CD4-positive, alpha-beta memory T cell (primary cell): ENCODE results near the gene EEF1G. TPM values are rescaled to one million over a fixed set of nuclear protein-coding genes. Genes with fewer than 3 reads are reported as not detected.

Experiments used
- CTCF ChIA-PET: fragments of 350-600 bp; sonication (Branson Sonifier 250); formaldehyde crosslinking; loops from one replicate; lab custom pipeline; 2021; ENCODE audit warnings: inconsistent platforms; ENCODE audit not compliant: partially characterized antibody; lab: Charles Lee
- POLR2A ChIA-PET: fragments of 350-600 bp; sonication (Branson Sonifier 250); formaldehyde crosslinking; loops from one replicate; lab custom pipeline; 2021; ENCODE audit not compliant: partially characterized antibody; lab: Charles Lee
- DNase-seq, 5 donors: peaks; one replicate each; pipeline versions ENCODE4 v3.0.0 to v3.0.0-alpha.2; 2020 to 2022; ENCODE audit warnings: mixed read lengths in 1 of 5
- H3K27ac ChIP-seq: one replicate; pipeline ENCODE4 v1.7.0; 2013; ENCODE audit warnings: low read depth, low read length
- H3K27me3 ChIP-seq: 2 replicates; pipeline ENCODE4 v1.7.0; 2013; ENCODE audit warnings: mild to moderate bottlenecking, low read length, moderate library complexity; ENCODE audit not compliant: insufficient read depth
- H3K36me3 ChIP-seq: 2 replicates; pipeline ENCODE4 v1.7.0; 2013; ENCODE audit warnings: mild to moderate bottlenecking, low read length, moderate library complexity; ENCODE audit not compliant: insufficient read depth
- H3K4me1 ChIP-seq: 2 replicates; pipeline ENCODE4 v1.7.0; 2013; ENCODE audit warnings: mild to moderate bottlenecking, low read length, moderate library complexity; ENCODE audit not compliant: insufficient read depth
- H3K4me3 ChIP-seq, 2 donors: one replicate each; pipeline ENCODE4 v1.7.0; 2013; ENCODE audit warnings: low read length in 2 of 2, mild to moderate bottlenecking in 1 of 2
- H3K9me3 ChIP-seq, 2 donors: one replicate each; pipeline ENCODE4 v1.7.0; 2013; ENCODE audit warnings: low read length in 2 of 2, control low read depth in 1 of 2; ENCODE audit not compliant: control insufficient read depth in 1 of 2
- H3K27ac Mint-ChIP-seq, 7 donors: one replicate each; pipeline ENCODE4 v1.8.0; 2020 to 2021; ENCODE audit warnings: mixed read lengths in 7 of 7, mild to moderate bottlenecking in 6 of 7, inconsistent platforms in 3 of 7, moderate library complexity in 3 of 7
- H3K27me3 Mint-ChIP-seq, 2 donors: one replicate each; pipeline ENCODE4 v1.8.0; 2020 to 2021; ENCODE audit warnings: mixed read lengths in 2 of 2
- H3K36me3 Mint-ChIP-seq, 2 donors: one replicate each; pipeline ENCODE4 v1.8.0; 2020 to 2021; ENCODE audit warnings: mixed read lengths in 2 of 2, inconsistent platforms in 1 of 2, mild to moderate bottlenecking in 1 of 2
- H3K4me1 Mint-ChIP-seq, 4 donors: one replicate each; pipeline ENCODE4 v1.8.0; 2020 to 2021; ENCODE audit warnings: mixed read lengths in 4 of 4, mild to moderate bottlenecking in 1 of 4
- H3K4me3 Mint-ChIP-seq, 8 donors: one replicate each; pipeline ENCODE4 v1.8.0; 2020 to 2021; ENCODE audit warnings: mixed read lengths in 8 of 8, mild to moderate bottlenecking in 7 of 8, moderate library complexity in 6 of 8, inconsistent platforms in 3 of 8
- H3K9me3 Mint-ChIP-seq, 8 donors: one replicate each; pipeline ENCODE4 v1.8.0; 2020 to 2021; ENCODE audit warnings: mixed read lengths in 8 of 8, mild to moderate bottlenecking in 5 of 8, inconsistent platforms in 3 of 8, moderate library complexity in 1 of 8
- intact Hi-C: fragments of 100-400 bp; cut with micrococcal nuclease; formaldehyde crosslinking; loops from one replicate; pipeline ENCODE4 v1.15.1; 2023
- polyA plus RNA-seq, 2 donors: library from polyadenylated mRNA; unstranded; fragments of 300-500 nt; fragmentation: Illumina TruSeq; gene quantifications; one replicate each; pipeline ENCODE4 v1.2.3, GENCODE V29; 2021
- total RNA-seq, 2 experiments: library from RNA; stranded (reverse); gene quantifications; one replicate each; pipeline ENCODE4 v1.2.3, GENCODE V29; 2021

EEF1G gene
- total and polyA plus RNA-seq, 4 experiments from 2014 or later = 1,453 to 1,910 (median 1,835) TPM

- Mint-ChIP-seq H3K4me3 (peak overlapping the region; percentile 89 to 100 (median 96)), H3K27ac (peak overlapping the region; percentile 94 to 98 (median 96)), H3K4me1 (peaks cover 19 to 58% (median 41%) of the 10 kb centered on the region in 4 donors), H3K36me3 (peaks cover 10 to 40% of the 10 kb centered on the region in 2 donors), H3K9me3 (no peaks in the 10 kb centered on the region), H3K27me3 (no peaks in the 10 kb centered on the region)
- Histone ChIP-seq H3K9me3 (no peaks in the 10 kb centered on the region), H3K27ac (peak overlapping the region; percentile 90), H3K4me3 (peak overlapping the region; percentile 73 to 93), H3K4me1 (peaks cover 59% of the 10 kb centered on the region), H3K36me3 (peaks cover 37% of the 10 kb centered on the region), H3K27me3 (no peaks in the 10 kb centered on the region)
- DNase-seq = no peak
- ChIA-PET POLR2A (interaction anchor here (0.9 to 10.8 kb wide), 17 partner anchors 10 to 245 kb away, joined by 3 to 142 read pairs (median 13); partner anchors contain the start of genes B3GAT3, BSCL2, C11orf98 and CSKMT), CTCF (interaction anchor here (0.9 to 5.8 kb wide), 13 partner anchors 8 to 215 kb away, joined by 3 to 47 read pairs (median 5); partner anchors contain the start of genes C11orf98, CSKMT, MTA2 and TUT1)
- intact Hi-C loops = no loop called here
Measured at GRCh38 chr11:62610814-62611704, 37.4 kb upstream of the EEF1G start.

GRCh38 chr11:62610403-62610802 lies 36.7 kb upstream of the EEF1G start:
- Mint-ChIP-seq H3K4me1 (peaks cover 19 to 58% (median 41%) of the 10 kb centered on the region in 4 donors), H3K27me3 (no peaks in the 10 kb centered on the region), H3K27ac (peak overlapping the region; percentile 48 to 94 (median 73)), H3K9me3 (no peaks in the 10 kb centered on the region), H3K4me3 (peak overlapping the region; percentile 61 to 80 (median 72)), H3K36me3 (peaks cover 10 to 41% of the 10 kb centered on the region in 2 donors)
- DNase-seq = no peak
- H3K4me1 ChIP-seq = peaks cover 61% of the 10 kb centered on the region
- no peaks in the 10 kb centered on the region for H3K9me3 ChIP-seq
- H3K4me3 ChIP-seq = no peak overlapping the region
- ChIA-PET CTCF (interaction anchor here (0.6 to 5.8 kb wide), 7 partner anchors 11 to 186 kb away, joined by 4 to 47 read pairs (median 5); partner anchors contain the start of gene TUT1), POLR2A (interaction anchor here (1.0 to 10.8 kb wide), 8 partner anchors 9 to 117 kb away, joined by 3 to 142 read pairs (median 26); partner anchors contain the start of genes B3GAT3, C11orf98, CSKMT and GANAB)
- peak overlapping the region; percentile 90 for H3K27ac ChIP-seq
- H3K27me3 ChIP-seq = no peaks in the 10 kb centered on the region
- H3K36me3 ChIP-seq = peaks cover 43% of the 10 kb centered on the region
- intact Hi-C loops = no loop called here

- ChIA-PET CTCF (interaction anchor here (0.7 kb wide), 1 partner anchor 16 kb away, joined by 3 read pairs; no protein-coding TSS in a partner anchor), POLR2A (interaction anchor here (0.7 to 10.8 kb wide), 6 partner anchors 9 to 63 kb away, joined by 3 to 142 read pairs (median 10); partner anchors contain the start of genes B3GAT3, C11orf98, CSKMT and EEF1G)
- no peaks in the 10 kb centered on the region for H3K27me3 ChIP-seq
- no peak overlapping the region for H3K4me3 ChIP-seq
- peaks cover 56% of the 10 kb centered on the region for H3K4me1 ChIP-seq
- Mint-ChIP-seq H3K27ac (peak overlapping the region in 5 of 7 donors; percentile 42 to 79 (median 62)), H3K27me3 (no peaks in the 10 kb centered on the region), H3K36me3 (peaks cover 19 to 48% of the 10 kb centered on the region in 2 donors), H3K4me1 (peaks cover 16 to 58% (median 33%) of the 10 kb centered on the region in 4 donors), H3K4me3 (peak overlapping the region in 3 of 8 donors; percentile 38 to 70 (median 54)), H3K9me3 (no peaks in the 10 kb centered on the region)
- intact Hi-C loops = no loop called here
- peaks cover 59% of the 10 kb centered on the region for H3K36me3 ChIP-seq
- no peak overlapping the region for H3K27ac ChIP-seq
- no peaks in the 10 kb centered on the region for H3K9me3 ChIP-seq
- no peak for DNase-seq
Measured at GRCh38 chr11:62608776-62609175, 35.1 kb upstream of the EEF1G start.

DNA sequence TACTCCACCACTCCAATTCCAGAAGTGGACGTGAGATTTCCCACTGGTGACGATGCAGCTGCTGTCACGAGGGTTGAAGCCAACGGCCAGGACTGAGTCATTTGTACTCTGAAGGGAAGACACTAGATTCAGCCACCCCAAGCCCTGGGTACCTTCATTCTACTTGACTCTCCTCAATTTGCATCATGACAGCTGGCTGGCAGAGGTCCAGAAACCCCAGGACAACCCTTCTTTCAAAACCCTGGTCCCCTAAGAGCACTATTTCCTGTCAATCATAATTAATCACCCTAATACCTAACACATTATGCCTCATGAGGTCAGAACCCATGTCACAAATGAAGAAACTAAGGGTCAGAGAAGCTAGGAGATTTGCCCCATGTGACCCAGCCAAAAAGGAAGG lies 34.0 kb upstream of the EEF1G start:
- no peak overlapping the region for H3K4me3 Mint-ChIP-seq
- ChIA-PET POLR2A (interaction anchor here (1.0 to 10.8 kb wide), 5 partner anchors 8 to 64 kb away, joined by 7 to 142 read pairs (median 9); partner anchors contain the start of genes B3GAT3, LBHD1, TUT1 and UQCC3), CTCF (interaction anchor here (1.5 kb wide), 1 partner anchor 13 kb away, joined by 3 read pairs; no protein-coding TSS in a partner anchor)
- intact Hi-C loops = no loop called here
- no peak overlapping the region for H3K27ac ChIP-seq
- no peaks in the 10 kb centered on the region for H3K27me3 ChIP-seq
- peaks cover 49% of the 10 kb centered on the region for H3K4me1 ChIP-seq
- DNase-seq = no peak
- H3K4me3 ChIP-seq = no peak overlapping the region
- H3K9me3 Mint-ChIP-seq = no peaks in the 10 kb centered on the region
- peaks cover 25 to 56% of the 10 kb centered on the region in 2 donors for H3K36me3 Mint-ChIP-seq
- H3K27ac Mint-ChIP-seq = peak overlapping the region in 3 of 7 donors; percentile 24 to 82 (median 68)
- H3K36me3 ChIP-seq = peaks cover 60% of the 10 kb centered on the region
- H3K9me3 ChIP-seq = no peaks in the 10 kb centered on the region
- H3K27me3 Mint-ChIP-seq = no peaks in the 10 kb centered on the region
- H3K4me1 Mint-ChIP-seq = peaks cover 18 to 63% (median 37%) of the 10 kb centered on the region in 4 donors

DNA sequence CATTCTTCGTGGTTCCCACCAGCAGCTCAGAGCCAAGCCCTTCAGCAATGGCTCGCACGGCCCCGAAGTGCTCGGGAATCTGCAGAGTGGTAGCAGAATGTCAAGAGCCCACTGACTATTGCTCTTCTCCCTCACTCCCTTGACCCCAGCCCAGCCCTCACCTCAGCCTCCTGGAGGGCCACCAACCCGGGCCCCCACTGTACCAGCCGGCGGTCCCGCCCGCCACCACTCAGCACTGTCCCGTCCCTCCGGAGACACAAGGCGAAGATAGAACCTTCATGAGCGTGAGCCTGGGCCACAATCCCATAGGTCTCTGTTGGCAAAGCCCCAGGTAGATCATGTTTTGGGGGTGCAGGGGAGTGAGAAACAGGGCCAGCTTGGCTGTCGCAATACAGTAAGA lies 32.2 kb upstream of the EEF1G start:
- Histone ChIP-seq H3K27ac (no peak overlapping the region), H3K9me3 (no peaks in the 10 kb centered on the region), H3K4me1 (peaks cover 39% of the 10 kb centered on the region), H3K36me3 (peaks cover 59% of the 10 kb centered on the region), H3K4me3 (no peak overlapping the region), H3K27me3 (no peaks in the 10 kb centered on the region)
- H3K4me1 Mint-ChIP-seq = peaks cover 20 to 56% (median 35%) of the 10 kb centered on the region in 4 donors
- CTCF ChIA-PET = interaction anchor here (0.5 to 3.0 kb wide), 3 partner anchors 14 to 88 kb away, joined by 3 to 14 read pairs (median 3); partner anchors contain the start of gene TUT1
- POLR2A ChIA-PET = interaction anchor here (0.8 to 10.8 kb wide), 4 partner anchors 12 to 59 kb away, joined by 3 to 142 read pairs (median 16); partner anchors contain the start of genes B3GAT3, C11orf98, CSKMT and TUT1
- H3K4me3 Mint-ChIP-seq = no peak overlapping the region
- DNase-seq = no peak
- H3K9me3 Mint-ChIP-seq = no peaks in the 10 kb centered on the region
- no peaks in the 10 kb centered on the region for H3K27me3 Mint-ChIP-seq
- H3K27ac Mint-ChIP-seq = no peak overlapping the region
- H3K36me3 Mint-ChIP-seq = peaks cover 25 to 59% of the 10 kb centered on the region in 2 donors
- intact Hi-C loops = no loop called here

DNA sequence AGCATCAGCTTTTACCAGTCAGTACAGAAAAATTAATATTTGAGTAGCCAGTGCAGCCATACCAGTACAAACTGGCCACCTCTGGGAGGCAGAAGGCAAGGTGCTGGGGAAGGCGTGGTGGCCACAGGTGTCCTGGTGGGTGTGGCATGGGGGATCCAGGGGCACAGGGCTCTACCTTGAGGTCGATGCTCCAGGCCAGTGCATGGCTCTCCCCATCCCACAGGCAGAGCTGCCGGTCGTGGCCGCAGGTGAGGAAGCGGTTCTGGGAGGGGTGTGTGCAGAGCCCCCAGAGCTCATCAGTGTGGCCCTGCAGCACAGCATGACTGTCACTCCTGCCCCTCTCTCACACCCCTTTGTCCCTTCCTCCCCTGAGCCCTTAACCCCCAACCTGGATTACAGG lies 31.8 kb upstream of the EEF1G start:
- H3K4me1 ChIP-seq = peaks cover 34% of the 10 kb centered on the region
- H3K4me1 Mint-ChIP-seq = peaks cover 20 to 53% (median 36%) of the 10 kb centered on the region in 4 donors
- peak overlapping the region in 1 of 7 donors; percentile 22 for H3K27ac Mint-ChIP-seq
- H3K36me3 ChIP-seq = peaks cover 55% of the 10 kb centered on the region
- intact Hi-C loops = no loop called here
- H3K9me3 Mint-ChIP-seq = no peaks in the 10 kb centered on the region
- ChIA-PET POLR2A (interaction anchor here (1.0 to 10.8 kb wide), 6 partner anchors 11 to 276 kb away, joined by 4 to 142 read pairs (median 6); partner anchors contain the start of genes B3GAT3, C11orf98, CSKMT and INTS5), CTCF (interaction anchor here (0.5 to 3.0 kb wide), 3 partner anchors 13 to 40 kb away, joined by 3 to 14 read pairs (median 3); partner anchors contain the start of gene TUT1)
- H3K9me3 ChIP-seq = no peaks in the 10 kb centered on the region
- H3K27ac ChIP-seq = no peak overlapping the region
- DNase-seq = no peak
- peaks cover 27 to 63% of the 10 kb centered on the region in 2 donors for H3K36me3 Mint-ChIP-seq
- no peak overlapping the region for H3K4me3 ChIP-seq
- H3K4me3 Mint-ChIP-seq = peak overlapping the region in 1 of 8 donors; percentile 9
- no peaks in the 10 kb centered on the region for H3K27me3 Mint-ChIP-seq
- no peaks in the 10 kb centered on the region for H3K27me3 ChIP-seq
